WTC11 (cell line): ENCODE measurements around the gene SBSN.

ENCODE experiments used
- CTCF ChIP-seq: fragments of 200-600 bp; IDR thresholded peaks from 2 replicates; pipeline ENCODE4 v1.8.0; 2022; ENCODE audit warnings: antibody characterized with exemption
- ELF4 ChIP-seq: sonication (generic); formaldehyde crosslinking; IDR thresholded peaks from 2 replicates; pipeline ENCODE4 v1.8.1; 2022; ENCODE audit warnings: low read depth, mild to moderate bottlenecking, moderate library complexity, missing genetic modification reagents
- SMAD3 ChIP-seq: sonication (generic); formaldehyde crosslinking; IDR thresholded peaks from 2 replicates; pipeline ENCODE4 v1.8.0; 2022; ENCODE audit warnings: missing genetic modification reagents, mild to moderate bottlenecking, borderline replicate concordance
- SMAD4 ChIP-seq: sonication (generic); formaldehyde crosslinking; IDR thresholded peaks from 2 replicates; pipeline ENCODE4 v1.8.0; 2022; ENCODE audit warnings: mild to moderate bottlenecking, missing genetic modification reagents
- SP1 ChIP-seq: sonication (generic); formaldehyde crosslinking; conservative IDR thresholded peaks from 2 replicates; pipeline ENCODE4 v1.8.1; 2022; ENCODE audit warnings: missing genetic modification reagents
- STAT6 ChIP-seq: sonication (generic); formaldehyde crosslinking; conservative IDR thresholded peaks from 2 replicates; pipeline ENCODE4 v1.8.1; 2023; ENCODE audit warnings: mild to moderate bottlenecking, low read depth, missing genetic modification reagents, moderate library complexity
- USF2 ChIP-seq: sonication (generic); formaldehyde crosslinking; IDR thresholded peaks from 2 replicates; pipeline ENCODE4 v1.8.1; 2023; ENCODE audit warnings: mild to moderate bottlenecking, missing genetic modification reagents, moderate library complexity
- ZNF423 ChIP-seq: fragments of 250-450 bp; sonication (Bioruptor Pico); IDR thresholded peaks from 2 replicates; pipeline ENCODE4 v2.1.2; 2022; ENCODE audit warnings: mild to moderate bottlenecking, moderate library complexity

GRCh38 chr19:35533201-35533821, 5.2 kb upstream of the SBSN start, which contains the start of gene GAPDHS:
- TF ChIP-seq CTCF, result no peak
- no peak for TF ChIP-seq USF2 (CRISPR knock-in tag)
- TF ChIP-seq SMAD4 (CRISPR knock-in tag), result no peak
- no peak for TF ChIP-seq ZNF423 (CRISPR knock-in tag)
- TF ChIP-seq SP1, result no peak
- no peak for TF ChIP-seq SMAD3 (CRISPR knock-in tag)
- no peak for TF ChIP-seq STAT6 (CRISPR knock-in tag)
- TF ChIP-seq ELF4, result no peak
